Thyroid gland (tissue), 4 donors: Measurements from ENCODE around the gene TGFBR3.

ENCODE experiments used
- POLR2A ChIP-seq, 2 donors: fragments of 450-650 bp; IDR thresholded peaks; one replicate each; pipeline ENCODE4 v1.6.1; 2017; ENCODE audit warnings: antibody characterized with exemption in 2 of 2, mild to moderate bottlenecking in 2 of 2, moderate library complexity in 1 of 2
- TF ChIP-seq, protein P1 (sequence below), 6 experiments: fragments of 200-600 bp in 3 of 6; fragments of 450-650 bp in 3 of 6; sonication (generic) in 3 of 6; IDR thresholded peaks; one replicate each; pipeline ENCODE4 v1.5.1; 2016 to 2019; ENCODE audit warnings: antibody characterized with exemption in 6 of 6, mild to moderate bottlenecking in 2 of 6, inconsistent platforms in 1 of 6, moderate library complexity in 1 of 6

DNA sequence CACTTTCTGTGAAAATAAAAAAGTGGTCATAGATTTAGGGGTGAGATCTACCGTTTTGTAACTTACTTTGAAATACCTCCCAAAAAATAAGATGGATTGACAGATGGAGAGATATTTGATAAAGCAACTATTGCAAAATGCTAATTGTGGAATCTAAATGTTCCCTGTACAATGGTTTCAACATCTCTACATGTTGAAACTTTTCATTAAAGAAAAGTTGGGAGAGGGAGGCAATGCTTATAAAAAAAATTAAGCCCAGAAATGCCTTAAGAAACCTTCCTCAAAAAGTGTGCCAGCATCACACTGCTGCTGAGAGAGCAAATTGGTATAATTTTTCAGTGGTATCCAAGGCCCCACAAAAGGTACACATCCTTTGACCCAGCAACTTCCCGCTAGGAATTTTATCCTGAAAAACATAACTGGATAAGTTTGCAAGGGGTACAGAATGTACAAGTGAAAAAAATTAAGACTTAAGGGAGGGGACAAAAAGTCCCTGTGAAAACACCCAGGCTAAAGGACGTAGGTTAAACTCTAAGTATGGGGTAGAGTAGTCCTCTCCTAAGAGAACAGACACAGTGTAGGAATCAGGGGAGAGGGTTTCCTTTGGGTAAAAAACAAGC lies 84.3 kb downstream of the TGFBR3 start:
- TF ChIP-seq, protein P1, sequence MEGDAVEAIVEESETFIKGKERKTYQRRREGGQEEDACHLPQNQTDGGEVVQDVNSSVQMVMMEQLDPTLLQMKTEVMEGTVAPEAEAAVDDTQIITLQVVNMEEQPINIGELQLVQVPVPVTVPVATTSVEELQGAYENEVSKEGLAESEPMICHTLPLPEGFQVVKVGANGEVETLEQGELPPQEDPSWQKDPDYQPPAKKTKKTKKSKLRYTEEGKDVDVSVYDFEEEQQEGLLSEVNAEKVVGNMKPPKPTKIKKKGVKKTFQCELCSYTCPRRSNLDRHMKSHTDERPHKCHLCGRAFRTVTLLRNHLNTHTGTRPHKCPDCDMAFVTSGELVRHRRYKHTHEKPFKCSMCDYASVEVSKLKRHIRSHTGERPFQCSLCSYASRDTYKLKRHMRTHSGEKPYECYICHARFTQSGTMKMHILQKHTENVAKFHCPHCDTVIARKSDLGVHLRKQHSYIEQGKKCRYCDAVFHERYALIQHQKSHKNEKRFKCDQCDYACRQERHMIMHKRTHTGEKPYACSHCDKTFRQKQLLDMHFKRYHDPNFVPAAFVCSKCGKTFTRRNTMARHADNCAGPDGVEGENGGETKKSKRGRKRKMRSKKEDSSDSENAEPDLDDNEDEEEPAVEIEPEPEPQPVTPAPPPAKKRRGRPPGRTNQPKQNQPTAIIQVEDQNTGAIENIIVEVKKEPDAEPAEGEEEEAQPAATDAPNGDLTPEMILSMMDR (IDR thresholded peaks at IDR 0.05), result no peak
- TF ChIP-seq POLR2A (IDR thresholded peaks at IDR 0.05), result no peak
